ENCODE data around the gene USP19. TPM values are rescaled to one million over a fixed set of nuclear protein-coding genes. Genes with fewer than 3 reads are reported as not detected.

USP19 gene
- total RNA-seq, 1 experiment from 2014 or later = 73.3 TPM

- no peak for TF ChIP-seq AFF4 (CRISPR knock-in tag; IDR thresholded peaks at IDR 0.05; ENCODE audit: borderline replicate concordance)
- TF ChIP-seq FOXJ3 (CRISPR knock-in tag; IDR thresholded peaks at IDR 0.05; ENCODE audit: borderline replicate concordance) = no peak
- no peak for TF ChIP-seq ZNF425 (CRISPR knock-in tag; conservative IDR thresholded peaks at IDR 0.05)
Measured at GRCh38 chr3:49112262-49112661, 8.4 kb downstream of the USP19 start (continued).

- POLR2A ChIA-PET = no interaction called here
- no peaks in the 10 kb centered on the region for H3K27me3 Mint-ChIP-seq (ENCODE audit: low read depth)
- no peak overlapping the region for H3K4me3 Mint-ChIP-seq
- TF ChIP-seq ZNF317 (CRISPR knock-in tag; IDR thresholded peaks at IDR 0.05; ENCODE audit: borderline replicate concordance, low read depth) (no peak), HMGA2 (CRISPR knock-in tag; IDR thresholded peaks at IDR 0.05) (no peak), MYBL2 (CRISPR knock-in tag; IDR thresholded peaks at IDR 0.05) (no peak), USF2 (CRISPR knock-in tag; IDR thresholded peaks at IDR 0.05) (no peak), AR (CRISPR knock-in tag; IDR thresholded peaks at IDR 0.05) (no peak), KAT7 (CRISPR knock-in tag; IDR thresholded peaks at IDR 0.05; ENCODE audit: borderline replicate concordance) (no peak), ZNF263 (CRISPR knock-in tag; IDR thresholded peaks at IDR 0.05; ENCODE audit: low read depth) (no peak)
- DNase-seq (ENCODE audit: low spot score) = no peak
- CTCF ChIA-PET = interaction anchor here (1.0 kb wide), 1 partner anchor 21 kb away, joined by 3 read pairs; the partner anchor contains the start of gene LAMB2
- peaks cover 43% of the 10 kb centered on the region for H3K36me3 Mint-ChIP-seq
- H3K9me3 Mint-ChIP-seq = no peaks in the 10 kb centered on the region
- H3K27ac Mint-ChIP-seq = no peak overlapping the region
- H3K4me1 Mint-ChIP-seq = no peaks in the 10 kb centered on the region
- ATAC-seq = no peak
Measured at GRCh38 chr3:49111347-49111746, 9.3 kb downstream of the USP19 start.

GRCh38 chr3:49110780-49111179 lies 9.8 kb downstream of the USP19 start:
- CTCF ChIA-PET = interaction anchor here (1.0 kb wide), 1 partner anchor 22 kb away, joined by 3 read pairs; the partner anchor contains the start of gene LAMB2
- peaks cover 3% of the 10 kb centered on the region for H3K4me1 Mint-ChIP-seq
- ATAC-seq (no peak), DNase-seq (ENCODE audit: low spot score) (no peak)
- peaks cover 37% of the 10 kb centered on the region for H3K36me3 Mint-ChIP-seq
- H3K4me3 Mint-ChIP-seq = no peak overlapping the region
- no peaks in the 10 kb centered on the region for H3K9me3 Mint-ChIP-seq
- H3K27ac Mint-ChIP-seq = no peak overlapping the region
- POLR2A ChIA-PET = no interaction called here
- no peaks in the 10 kb centered on the region for H3K27me3 Mint-ChIP-seq (ENCODE audit: low read depth)
- no peak for TF ChIP-seq ZNF671 (CRISPR knock-in tag; IDR thresholded peaks at IDR 0.05)
- TF ChIP-seq ATF2 (CRISPR knock-in tag; IDR thresholded peaks at IDR 0.05; ENCODE audit: borderline replicate concordance, low read depth) = no peak
- no peak for TF ChIP-seq KAT7 (CRISPR knock-in tag; IDR thresholded peaks at IDR 0.05; ENCODE audit: borderline replicate concordance)
- TF ChIP-seq ZNF138 (CRISPR knock-in tag; conservative IDR thresholded peaks at IDR 0.05) = no peak
- no peak for TF ChIP-seq ZBTB21 (CRISPR knock-in tag; IDR thresholded peaks at IDR 0.05; ENCODE audit: borderline replicate concordance)
- TF ChIP-seq JUN (CRISPR knock-in tag; IDR thresholded peaks at IDR 0.05) = no peak
- no peak for TF ChIP-seq GRHL2 (CRISPR knock-in tag; IDR thresholded peaks at IDR 0.05; ENCODE audit: insufficient replicate concordance, severe bottlenecking)
- TF ChIP-seq ARID4B (CRISPR knock-in tag; IDR thresholded peaks at IDR 0.05; ENCODE audit: borderline replicate concordance) = no peak
